A673 (cell line): ENCODE data around the gene NOL11.

Source experiments
- EZH2 ChIP-seq: fragments of 200-600 bp; sonication (generic); IDR thresholded peaks from 2 replicates; pipeline ENCODE4 v1.6.1; 2017; ENCODE audit warnings: borderline replicate concordance, low read depth, mild to moderate bottlenecking, mixed read lengths, antibody characterized with exemption, low read length; ENCODE audit not compliant: poor library complexity, severe bottlenecking
- TF ChIP-seq, protein P1 (sequence below): fragments of 300-800, 200-600 bp; sonication (generic); conservative IDR thresholded peaks from 2 replicates; pipeline ENCODE4 v1.5.1; 2017; ENCODE audit warnings: low read depth, mild to moderate bottlenecking, antibody characterized with exemption, low read length, moderate library complexity, mixed read lengths

DNA sequence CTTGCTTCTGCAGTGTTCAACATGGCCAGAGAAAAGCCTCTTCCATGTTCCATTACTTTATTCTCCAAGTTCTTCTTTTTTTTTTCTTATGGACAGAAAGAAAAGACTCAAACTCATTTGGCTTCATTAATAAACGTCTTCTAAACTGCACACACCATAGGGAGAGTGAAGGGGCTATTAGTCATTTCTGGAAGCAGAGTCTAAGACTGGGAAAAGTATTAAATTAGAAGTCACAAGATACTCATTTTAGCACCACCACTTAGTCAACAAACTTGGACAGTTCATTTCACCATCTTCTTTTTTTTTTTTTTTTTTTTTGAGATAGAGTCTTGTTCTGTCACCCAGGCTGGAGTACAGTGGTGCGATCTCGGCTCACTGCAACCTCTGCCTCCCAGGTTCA, 52.8 kb downstream of the NOL11 start:
- no peak for TF ChIP-seq EZH2
- TF ChIP-seq, protein P1, sequence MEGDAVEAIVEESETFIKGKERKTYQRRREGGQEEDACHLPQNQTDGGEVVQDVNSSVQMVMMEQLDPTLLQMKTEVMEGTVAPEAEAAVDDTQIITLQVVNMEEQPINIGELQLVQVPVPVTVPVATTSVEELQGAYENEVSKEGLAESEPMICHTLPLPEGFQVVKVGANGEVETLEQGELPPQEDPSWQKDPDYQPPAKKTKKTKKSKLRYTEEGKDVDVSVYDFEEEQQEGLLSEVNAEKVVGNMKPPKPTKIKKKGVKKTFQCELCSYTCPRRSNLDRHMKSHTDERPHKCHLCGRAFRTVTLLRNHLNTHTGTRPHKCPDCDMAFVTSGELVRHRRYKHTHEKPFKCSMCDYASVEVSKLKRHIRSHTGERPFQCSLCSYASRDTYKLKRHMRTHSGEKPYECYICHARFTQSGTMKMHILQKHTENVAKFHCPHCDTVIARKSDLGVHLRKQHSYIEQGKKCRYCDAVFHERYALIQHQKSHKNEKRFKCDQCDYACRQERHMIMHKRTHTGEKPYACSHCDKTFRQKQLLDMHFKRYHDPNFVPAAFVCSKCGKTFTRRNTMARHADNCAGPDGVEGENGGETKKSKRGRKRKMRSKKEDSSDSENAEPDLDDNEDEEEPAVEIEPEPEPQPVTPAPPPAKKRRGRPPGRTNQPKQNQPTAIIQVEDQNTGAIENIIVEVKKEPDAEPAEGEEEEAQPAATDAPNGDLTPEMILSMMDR = no peak
